Measurements from ENCODE around the gene TMEM43. TPM values are rescaled to one million over a fixed set of nuclear protein-coding genes. Genes with fewer than 3 reads are reported as not detected.
"Not testable (repeated sequence)": the region's sequence is repeated elsewhere in the genome, so short reads cannot be mapped to it uniquely, and the experiment has no call there.

The TMEM43 gene
- total and polyA plus RNA-seq, 2 of the 13 experiments (the other 11 are each of a cell fraction or from before 2014, with no cell fraction given), result 48.9 to 50.5 TPM

GRCh38 chr3:14082108-14082657 lies 42.7 kb upstream of the TMEM43 start (continued):
- no peak for TF ChIP-seq MNT (IDR thresholded peaks at IDR 0.05)
- TF ChIP-seq ZNF788 (CRISPR knock-in tag; IDR thresholded peaks at IDR 0.05; ENCODE audit: borderline replicate concordance), result no peak
- TF ChIP-seq HDAC1 (CRISPR knock-in tag; IDR thresholded peaks at IDR 0.05), result no peak

- H3K27ac ChIP-seq (ENCODE audit: extremely low read length, insufficient read depth, low read length); H3K36me3 ChIP-seq (replicated peaks in 1 of 2; ENCODE audit: control insufficient read depth in 1 of 2, insufficient read depth in 2 of 2, low read length in 2 of 2); DNase-seq (ENCODE audit: low spot score); FAIRE-seq; H2AFZ ChIP-seq (ENCODE audit: low read length); ATAC-seq; H3K27me3 ChIP-seq (ENCODE audit: control insufficient read depth in 1 of 2, insufficient read depth in 2 of 2, low read length in 2 of 2); POLR2A ChIA-PET; H3K4me3 ChIP-seq (replicated peaks in 1 of 3; ENCODE audit: insufficient read depth in 1 of 3, low read depth in 2 of 3, low read length in 3 of 3); H3K9ac ChIP-seq (ENCODE audit: insufficient read depth, low read depth, low read length); CTCF ChIA-PET (ENCODE audit: low intra/inter-chr PET ratio, low total read pairs); H3K79me2 ChIP-seq (ENCODE audit: insufficient read depth, low read length); H4K20me1 ChIP-seq (ENCODE audit: insufficient read depth, low read length); H3K4me2 ChIP-seq (ENCODE audit: low read depth, low read length); BruUV-seq (replicated peaks); intact Hi-C loops (cut with micrococcal nuclease; ENCODE audit: unreplicated experiment); in situ Hi-C loops (cut with HindIII; ENCODE audit: extremely low pct_ligation_motif_present, low pct_unique_long_range_greater_than_20kb): not testable (repeated sequence)
- H3K9me3 ChIP-seq (ENCODE audit: low read length), result peaks cover 13% of the 10 kb centered on the region
- peaks cover 10% of the 10 kb centered on the region for H3K4me1 ChIP-seq (ENCODE audit: insufficient read depth, low read length)
- WGBS (ENCODE audit: low lambda C conversion rate), result 14% methylated on average over 5 of the region's 5 CpGs
Observed at GRCh38 chr3:14087461-14087860, 37.4 kb upstream of the TMEM43 start.

DNA sequence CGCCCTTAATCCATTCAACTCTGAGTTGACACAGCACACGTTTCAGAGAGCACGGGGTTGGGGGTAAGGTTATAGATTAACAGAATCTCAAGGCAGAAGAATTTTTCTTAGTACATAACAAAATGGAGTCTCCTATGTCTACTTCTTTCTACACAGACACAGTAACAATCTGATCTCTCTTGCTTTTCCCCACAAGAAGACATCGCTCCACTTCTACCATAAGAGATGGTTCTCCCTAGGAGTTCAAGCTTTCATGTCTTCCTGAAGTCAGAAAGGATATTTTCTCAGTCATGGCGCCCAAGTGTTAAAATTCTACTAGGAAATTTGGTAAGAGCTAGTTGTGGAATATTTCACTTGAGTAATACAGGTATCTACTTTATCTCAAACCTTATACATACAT lies 32.9 kb upstream of the TMEM43 start:
- H3K27ac ChIP-seq (ENCODE audit: extremely low read length, insufficient read depth, low read length); H3K9ac ChIP-seq (ENCODE audit: insufficient read depth, low read depth, low read length); H3K79me2 ChIP-seq (ENCODE audit: insufficient read depth, low read length); in situ Hi-C loops (cut with HindIII; ENCODE audit: extremely low pct_ligation_motif_present, low pct_unique_long_range_greater_than_20kb); ATAC-seq; H4K20me1 ChIP-seq (ENCODE audit: insufficient read depth, low read length); H2AFZ ChIP-seq (ENCODE audit: low read length); BruUV-seq (replicated peaks); H3K4me3 ChIP-seq (replicated peaks in 1 of 3; ENCODE audit: insufficient read depth in 1 of 3, low read depth in 2 of 3, low read length in 3 of 3); DNase-seq (ENCODE audit: low spot score); CTCF ChIA-PET (ENCODE audit: low intra/inter-chr PET ratio, low total read pairs); FAIRE-seq; intact Hi-C loops (cut with micrococcal nuclease; ENCODE audit: unreplicated experiment); H3K36me3 ChIP-seq (replicated peaks in 1 of 2; ENCODE audit: control insufficient read depth in 1 of 2, insufficient read depth in 2 of 2, low read length in 2 of 2): not testable (repeated sequence)
- peaks cover 13% of the 10 kb centered on the region for H3K9me3 ChIP-seq (ENCODE audit: low read length)
- 21% methylated on average over 3 of the region's 5 CpGs for WGBS (ENCODE audit: low lambda C conversion rate)
- peak overlapping the region; percentile 25 for H3K4me2 ChIP-seq (ENCODE audit: low read depth, low read length)
- peaks cover 10% of the 10 kb centered on the region for H3K4me1 ChIP-seq (ENCODE audit: insufficient read depth, low read length)
- peaks cover 0 to 10% of the 10 kb centered on the region in 2 experiments; a peak in 2 of 5 replicates for H3K27me3 ChIP-seq (ENCODE audit: control insufficient read depth in 1 of 2, insufficient read depth in 2 of 2, low read length in 2 of 2)
- POLR2A ChIA-PET, result interaction anchor here (1.0 to 1.7 kb wide), 2 partner anchors 27 to 33 kb away, joined by 5 to 8 read pairs; partner anchors contain the start of genes CHCHD4 and TMEM43
